ENCODE data around the gene PRKACG. TPM values are rescaled to one million over a fixed set of nuclear protein-coding genes. Genes with fewer than 3 reads are reported as not detected.

Gene PRKACG
- total and polyA plus RNA-seq, 2 experiments from 2014 or later = 0.13 TPM; not detected in 1

DNA sequence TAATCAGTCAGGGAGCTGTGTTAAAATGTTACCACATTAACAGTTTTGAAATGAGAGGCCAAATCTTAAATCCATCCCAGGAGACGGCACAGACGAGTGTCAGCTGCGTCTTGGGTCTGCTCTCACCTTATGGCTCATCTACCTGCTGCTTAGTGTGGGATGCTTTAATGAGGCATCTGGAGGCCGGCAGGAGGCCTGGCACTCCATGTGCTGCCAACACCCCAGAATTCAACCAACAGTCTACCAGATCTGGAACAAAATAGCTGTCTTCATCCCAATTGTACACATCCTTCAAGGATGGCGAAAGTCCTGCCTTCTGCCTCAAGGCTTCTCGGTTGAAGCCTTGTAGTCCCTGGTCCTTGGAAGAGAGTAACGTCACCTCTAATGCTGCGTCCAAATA lies 12.0 kb downstream of the PRKACG start:
- H3K36me3 ChIP-seq = no peaks in the 10 kb centered on the region
- DNase-seq (ENCODE audit: low read depth in 1 of 2, low spot score in 1 of 2) = no peak
- TF ChIP-seq, protein P1, sequence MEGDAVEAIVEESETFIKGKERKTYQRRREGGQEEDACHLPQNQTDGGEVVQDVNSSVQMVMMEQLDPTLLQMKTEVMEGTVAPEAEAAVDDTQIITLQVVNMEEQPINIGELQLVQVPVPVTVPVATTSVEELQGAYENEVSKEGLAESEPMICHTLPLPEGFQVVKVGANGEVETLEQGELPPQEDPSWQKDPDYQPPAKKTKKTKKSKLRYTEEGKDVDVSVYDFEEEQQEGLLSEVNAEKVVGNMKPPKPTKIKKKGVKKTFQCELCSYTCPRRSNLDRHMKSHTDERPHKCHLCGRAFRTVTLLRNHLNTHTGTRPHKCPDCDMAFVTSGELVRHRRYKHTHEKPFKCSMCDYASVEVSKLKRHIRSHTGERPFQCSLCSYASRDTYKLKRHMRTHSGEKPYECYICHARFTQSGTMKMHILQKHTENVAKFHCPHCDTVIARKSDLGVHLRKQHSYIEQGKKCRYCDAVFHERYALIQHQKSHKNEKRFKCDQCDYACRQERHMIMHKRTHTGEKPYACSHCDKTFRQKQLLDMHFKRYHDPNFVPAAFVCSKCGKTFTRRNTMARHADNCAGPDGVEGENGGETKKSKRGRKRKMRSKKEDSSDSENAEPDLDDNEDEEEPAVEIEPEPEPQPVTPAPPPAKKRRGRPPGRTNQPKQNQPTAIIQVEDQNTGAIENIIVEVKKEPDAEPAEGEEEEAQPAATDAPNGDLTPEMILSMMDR (IDR thresholded peaks at IDR 0.05; ENCODE audit: low read depth, low read length) = no peak
- peaks cover 16% of the 10 kb centered on the region for H3K4me1 ChIP-seq (ENCODE audit: low read depth)
- H3K4me3 ChIP-seq = no peak overlapping the region
- H3K9me3 ChIP-seq (ENCODE audit: low read depth) = no peaks in the 10 kb centered on the region
- H3K27ac ChIP-seq = no peak overlapping the region
- H3K27me3 ChIP-seq = no peaks in the 10 kb centered on the region

DNA sequence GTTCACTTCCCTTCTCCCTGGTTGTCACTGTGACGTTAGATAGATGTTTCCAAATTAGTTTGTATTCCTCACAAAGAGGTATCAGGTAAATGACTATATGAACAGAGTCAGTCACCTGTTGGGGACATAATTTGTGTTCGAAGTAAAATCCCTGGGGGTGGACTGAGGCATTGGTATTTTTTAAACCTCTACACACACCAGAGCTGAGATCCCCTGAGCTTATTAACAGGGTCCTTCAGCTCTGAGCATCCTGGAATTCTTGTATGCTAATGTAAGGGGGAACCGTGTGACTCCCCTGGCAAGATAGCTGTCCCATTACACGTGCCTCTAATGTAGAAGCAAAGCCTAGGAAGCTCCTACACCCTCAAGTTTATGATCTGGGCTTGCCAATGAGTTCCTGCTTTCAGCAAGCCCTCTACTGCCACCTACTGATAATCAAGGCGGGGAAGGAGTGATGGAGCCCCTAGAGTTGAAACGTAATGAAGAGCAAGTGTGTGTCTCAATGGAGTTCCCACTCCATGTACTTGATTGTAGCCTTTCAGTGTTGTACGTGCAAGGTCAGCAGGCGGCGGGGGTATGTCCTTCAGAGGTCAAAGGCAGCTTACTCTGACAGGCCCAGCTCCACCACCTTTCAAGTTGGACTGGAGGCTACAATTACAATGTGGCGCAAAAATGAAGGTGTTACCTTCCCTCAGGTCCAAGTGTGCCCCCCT lies 14.4 kb downstream of the PRKACG start:
- Histone ChIP-seq H3K9me3 (ENCODE audit: low read depth) (no peaks in the 10 kb centered on the region), H3K4me3 (no peak overlapping the region), H3K4me1 (ENCODE audit: low read depth) (peaks cover 16% of the 10 kb centered on the region), H3K36me3 (no peaks in the 10 kb centered on the region), H3K27ac (no peak overlapping the region), H3K27me3 (no peaks in the 10 kb centered on the region)
- peak; percentile 82 to 87 for DNase-seq (ENCODE audit: low read depth in 1 of 2, low spot score in 1 of 2)
- TF ChIP-seq, protein P1 (IDR thresholded peaks at IDR 0.05; ENCODE audit: low read depth, low read length) = peak; percentile 91

DNA sequence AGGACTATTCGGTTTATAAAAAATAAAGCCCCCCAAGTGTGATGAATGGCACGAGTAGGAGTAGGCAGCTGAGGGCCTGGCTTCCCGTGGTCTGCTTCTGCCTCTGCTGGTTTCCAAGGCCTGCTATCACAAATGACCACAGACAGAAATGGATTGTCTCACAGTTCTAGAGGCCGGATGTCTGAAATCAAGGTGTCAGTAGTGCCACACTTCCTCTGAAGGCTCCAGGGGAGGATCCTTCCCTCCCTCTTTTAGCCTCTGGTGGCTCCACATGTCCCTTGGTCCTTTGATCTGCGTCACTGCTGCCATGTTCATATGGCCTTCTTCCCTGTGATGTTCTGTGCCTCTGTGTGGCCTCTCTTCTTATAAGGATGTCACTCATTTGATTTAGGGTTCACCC lies 15.1 kb downstream of the PRKACG start:
- TF ChIP-seq, protein P1 (IDR thresholded peaks at IDR 0.05; ENCODE audit: low read depth, low read length) = no peak
- Histone ChIP-seq H3K36me3 (no peaks in the 10 kb centered on the region), H3K9me3 (ENCODE audit: low read depth) (no peaks in the 10 kb centered on the region), H3K4me1 (ENCODE audit: low read depth) (peaks cover 16% of the 10 kb centered on the region), H3K27ac (peak overlapping the region; percentile 5), H3K27me3 (no peaks in the 10 kb centered on the region), H3K4me3 (no peak overlapping the region)
- no peak for DNase-seq (ENCODE audit: low read depth in 1 of 2, low spot score in 1 of 2)

DNA sequence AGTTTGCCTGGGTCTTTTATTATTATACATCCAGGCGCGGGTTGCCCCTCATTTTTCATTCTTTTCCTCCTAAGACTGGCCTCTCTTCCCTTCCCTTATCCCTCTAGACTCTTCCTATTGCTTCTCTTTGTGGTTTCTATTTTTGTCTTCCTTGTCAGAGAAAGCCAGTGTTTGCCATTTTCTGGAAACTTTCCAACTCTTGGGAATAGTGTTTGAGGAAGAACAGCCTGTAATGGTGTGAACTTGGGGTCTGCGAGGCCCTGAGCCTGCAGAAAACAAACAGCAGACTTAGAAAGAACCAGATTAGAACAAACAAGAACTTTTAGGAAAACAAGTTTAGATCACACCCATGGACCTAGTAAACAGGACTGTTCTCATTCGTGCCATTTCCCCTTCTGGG lies 15.5 kb downstream of the PRKACG start:
- Histone ChIP-seq H3K9me3 (ENCODE audit: low read depth) (no peaks in the 10 kb centered on the region), H3K36me3 (no peaks in the 10 kb centered on the region), H3K4me3 (no peak overlapping the region), H3K27me3 (no peaks in the 10 kb centered on the region), H3K27ac (peak overlapping the region; percentile 5), H3K4me1 (ENCODE audit: low read depth) (peaks cover 16% of the 10 kb centered on the region)
- DNase-seq (ENCODE audit: low read depth in 1 of 2, low spot score in 1 of 2) = no peak
- TF ChIP-seq, protein P1 (IDR thresholded peaks at IDR 0.05; ENCODE audit: low read depth, low read length) = no peak

DNA sequence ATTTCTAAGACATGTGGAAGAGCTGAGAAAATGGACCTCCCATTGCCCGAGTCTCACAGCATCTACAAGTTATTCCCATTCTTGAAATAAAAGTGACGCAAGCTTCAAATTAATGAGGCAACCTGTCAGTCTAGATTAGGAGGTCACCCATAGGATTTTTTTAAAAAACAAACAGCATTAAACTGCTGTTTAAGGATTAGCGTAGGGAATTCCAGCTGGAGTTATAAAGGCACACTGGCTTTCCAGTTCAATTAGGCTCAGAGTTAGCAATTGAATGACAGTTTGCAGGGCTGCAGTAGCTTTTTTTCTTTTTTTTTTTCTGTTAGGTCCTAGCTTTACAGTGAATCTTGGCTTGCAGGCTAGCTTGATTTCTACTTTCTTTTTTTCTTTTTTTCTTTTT lies 16.2 kb downstream of the PRKACG start:
- no peak overlapping the region for H3K27ac ChIP-seq
- DNase-seq (ENCODE audit: low read depth in 1 of 2, low spot score in 1 of 2) = no peak

More for the DNA sequence above, 16.2 kb downstream of the PRKACG start:
- Histone ChIP-seq H3K4me1 (ENCODE audit: low read depth) (peaks cover 16% of the 10 kb centered on the region), H3K27me3 (no peaks in the 10 kb centered on the region), H3K9me3 (ENCODE audit: low read depth) (no peaks in the 10 kb centered on the region), H3K4me3 (no peak overlapping the region), H3K36me3 (no peaks in the 10 kb centered on the region)
- TF ChIP-seq, protein P1 (IDR thresholded peaks at IDR 0.05; ENCODE audit: low read depth, low read length) = no peak
